ENCODE results near the gene MAP2K1.
"Not testable (repeated sequence)": the region's sequence is repeated elsewhere in the genome, so short reads cannot be mapped to it uniquely, and the experiment has no call there.

Gene MAP2K1

GRCh38 chr15:66389859-66390381 lies 3.2 kb downstream of the MAP2K1 start:
- Histone ChIP-seq H3K4me2 (ENCODE audit: low read length) (peak overlapping the region; percentile 71), H3K4me1 (ENCODE audit: control insufficient read depth, low read length) (peaks cover 71% of the 10 kb centered on the region), H3F3A (ENCODE audit: control insufficient read depth, insufficient read depth) (peaks cover 26% of the 10 kb centered on the region), H3K27ac (ENCODE audit: low read depth, low read length) (peak overlapping the region; percentile 87), H4K20me1 (ENCODE audit: control insufficient read depth, insufficient read depth, low read depth, low read length) (peaks cover 31% of the 10 kb centered on the region), H3K27me3 (ENCODE audit: control insufficient read depth, low read length) (no peaks in the 10 kb centered on the region), H3K4me3 (ENCODE audit: low read length) (peak overlapping the region; percentile 86), H3K9me2 (replicated peaks; ENCODE audit: control insufficient read depth, low read length) (no peaks in the 10 kb centered on the region), H3K9me3 (ENCODE audit: control insufficient read depth, insufficient read depth, low read length) (no peaks in the 10 kb centered on the region), H3K36me3 (ENCODE audit: control insufficient read depth, low read length) (peaks cover 68% of the 10 kb centered on the region), H3K79me2 (ENCODE audit: control insufficient read depth, low read length) (peaks cover 94% of the 10 kb centered on the region)
- no peak for TF ChIP-seq EZH2phosphoT487 (IDR thresholded peaks at IDR 0.05; ENCODE audit: borderline replicate concordance, low read length)
- TF ChIP-seq, protein P1, sequence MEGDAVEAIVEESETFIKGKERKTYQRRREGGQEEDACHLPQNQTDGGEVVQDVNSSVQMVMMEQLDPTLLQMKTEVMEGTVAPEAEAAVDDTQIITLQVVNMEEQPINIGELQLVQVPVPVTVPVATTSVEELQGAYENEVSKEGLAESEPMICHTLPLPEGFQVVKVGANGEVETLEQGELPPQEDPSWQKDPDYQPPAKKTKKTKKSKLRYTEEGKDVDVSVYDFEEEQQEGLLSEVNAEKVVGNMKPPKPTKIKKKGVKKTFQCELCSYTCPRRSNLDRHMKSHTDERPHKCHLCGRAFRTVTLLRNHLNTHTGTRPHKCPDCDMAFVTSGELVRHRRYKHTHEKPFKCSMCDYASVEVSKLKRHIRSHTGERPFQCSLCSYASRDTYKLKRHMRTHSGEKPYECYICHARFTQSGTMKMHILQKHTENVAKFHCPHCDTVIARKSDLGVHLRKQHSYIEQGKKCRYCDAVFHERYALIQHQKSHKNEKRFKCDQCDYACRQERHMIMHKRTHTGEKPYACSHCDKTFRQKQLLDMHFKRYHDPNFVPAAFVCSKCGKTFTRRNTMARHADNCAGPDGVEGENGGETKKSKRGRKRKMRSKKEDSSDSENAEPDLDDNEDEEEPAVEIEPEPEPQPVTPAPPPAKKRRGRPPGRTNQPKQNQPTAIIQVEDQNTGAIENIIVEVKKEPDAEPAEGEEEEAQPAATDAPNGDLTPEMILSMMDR (IDR thresholded peaks at IDR 0.05; ENCODE audit: low read depth, low read length, poor library complexity, severe bottlenecking): no peak

DNA sequence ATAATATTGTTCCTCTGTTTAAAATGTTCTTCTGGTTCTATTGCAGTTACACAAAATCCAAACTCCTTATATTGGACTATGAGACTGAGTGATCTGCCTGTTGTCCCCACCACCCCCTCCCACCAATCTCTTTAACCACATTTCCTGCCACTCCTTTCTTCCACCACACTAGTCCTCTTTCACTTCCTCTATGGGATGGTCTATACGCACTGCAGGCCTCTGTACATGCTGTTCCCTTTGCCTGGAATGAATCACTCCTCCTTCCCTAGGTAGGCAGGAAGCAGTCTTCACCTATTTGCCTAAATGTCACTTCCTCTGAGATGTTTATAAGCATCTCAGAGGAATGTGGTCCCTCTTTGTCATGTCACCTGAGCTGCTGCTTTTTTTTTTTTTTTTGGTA lies 4.0 kb downstream of the MAP2K1 start:
- peaks cover 75% of the 10 kb centered on the region for H3K36me3 ChIP-seq (ENCODE audit: control insufficient read depth, low read length)
- no peaks in the 10 kb centered on the region for H3K27me3 ChIP-seq (ENCODE audit: control insufficient read depth, low read length)
- TF ChIP-seq, protein P1 (IDR thresholded peaks at IDR 0.05; ENCODE audit: low read depth, low read length, poor library complexity, severe bottlenecking): no peak
- no peak for TF ChIP-seq EZH2phosphoT487 (IDR thresholded peaks at IDR 0.05; ENCODE audit: borderline replicate concordance, low read length)
- peaks cover 97% of the 10 kb centered on the region for H3K79me2 ChIP-seq (ENCODE audit: control insufficient read depth, low read length)
- peaks cover 26% of the 10 kb centered on the region for H3F3A ChIP-seq (ENCODE audit: control insufficient read depth, insufficient read depth)
- peak overlapping the region; percentile 86 for H3K4me3 ChIP-seq (ENCODE audit: low read length)
- H4K20me1 ChIP-seq (ENCODE audit: control insufficient read depth, insufficient read depth, low read depth, low read length): peaks cover 35% of the 10 kb centered on the region
- H3K9me3 ChIP-seq (ENCODE audit: control insufficient read depth, insufficient read depth, low read length): no peaks in the 10 kb centered on the region
- H3K4me1 ChIP-seq (ENCODE audit: control insufficient read depth, low read length): peaks cover 69% of the 10 kb centered on the region
- peak overlapping the region; percentile 71 for H3K4me2 ChIP-seq (ENCODE audit: low read length)
- H3K9me2 ChIP-seq (replicated peaks; ENCODE audit: control insufficient read depth, low read length): no peaks in the 10 kb centered on the region
- peak overlapping the region; percentile 87 for H3K27ac ChIP-seq (ENCODE audit: low read depth, low read length)

- Histone ChIP-seq H3K4me1 (ENCODE audit: control insufficient read depth, low read length) (peaks cover 71% of the 10 kb centered on the region), H3K36me3 (ENCODE audit: control insufficient read depth, low read length) (peaks cover 80% of the 10 kb centered on the region), H3F3A (ENCODE audit: control insufficient read depth, insufficient read depth) (peaks cover 25% of the 10 kb centered on the region), H4K20me1 (ENCODE audit: control insufficient read depth, insufficient read depth, low read depth, low read length) (peaks cover 35% of the 10 kb centered on the region), H3K79me2 (ENCODE audit: control insufficient read depth, low read length) (peaks cover 98% of the 10 kb centered on the region)
- H3K9me3 ChIP-seq (ENCODE audit: control insufficient read depth, insufficient read depth, low read length); H3K4me3 ChIP-seq (ENCODE audit: low read length); H3K27ac ChIP-seq (ENCODE audit: low read depth, low read length); H3K9me2 ChIP-seq (replicated peaks; ENCODE audit: control insufficient read depth, low read length); H3K27me3 ChIP-seq (ENCODE audit: control insufficient read depth, low read length); H3K4me2 ChIP-seq (ENCODE audit: low read length): not testable (repeated sequence)
These were observed 6.3 kb downstream of the MAP2K1 start for GRCh38 chr15:66393037-66393436.

GRCh38 chr15:66394472-66394871 lies 7.8 kb downstream of the MAP2K1 start:
- H3K79me2 ChIP-seq (ENCODE audit: control insufficient read depth, low read length): peaks cover 98% of the 10 kb centered on the region
- H3K4me2 ChIP-seq (ENCODE audit: low read length): no peak overlapping the region
- peaks cover 76% of the 10 kb centered on the region for H3K4me1 ChIP-seq (ENCODE audit: control insufficient read depth, low read length)
- no peaks in the 10 kb centered on the region for H3K9me2 ChIP-seq (replicated peaks; ENCODE audit: control insufficient read depth, low read length)
- no peaks in the 10 kb centered on the region for H3K9me3 ChIP-seq (ENCODE audit: control insufficient read depth, insufficient read depth, low read length)
- H3K4me3 ChIP-seq (ENCODE audit: low read length): no peak overlapping the region
- H3F3A ChIP-seq (ENCODE audit: control insufficient read depth, insufficient read depth): peaks cover 13% of the 10 kb centered on the region
- peaks cover 77% of the 10 kb centered on the region for H3K36me3 ChIP-seq (ENCODE audit: control insufficient read depth, low read length)
- no peaks in the 10 kb centered on the region for H3K27me3 ChIP-seq (ENCODE audit: control insufficient read depth, low read length)
- peaks cover 35% of the 10 kb centered on the region for H4K20me1 ChIP-seq (ENCODE audit: control insufficient read depth, insufficient read depth, low read depth, low read length)
- H3K27ac ChIP-seq (ENCODE audit: low read depth, low read length): no peak overlapping the region
- TF ChIP-seq, protein P1 (IDR thresholded peaks at IDR 0.05; ENCODE audit: low read depth, low read length, poor library complexity, severe bottlenecking): no peak
- no peak for TF ChIP-seq EZH2phosphoT487 (IDR thresholded peaks at IDR 0.05; ENCODE audit: borderline replicate concordance, low read length)
